Effector CD8-positive, alpha-beta T cell (primary cell): ENCODE data around the gene SP7.
"Not testable (repeated sequence)": the region's sequence is repeated elsewhere in the genome, so short reads cannot be mapped to it uniquely, and the experiment has no call there.

Experiments used
- DNase-seq: peaks from one replicate; lab custom pipeline; 2025; lab: John Stamatoyannopoulos, UW

SP7 gene

GRCh38 chr12:53346491-53346890, 10.3 kb upstream of the SP7 start:
- no peak for DNase-seq

- no peak for DNase-seq
These were observed 9.5 kb upstream of the SP7 start for GRCh38 chr12:53345486-53346188.

- peak; percentile 45 for DNase-seq
These were observed 8.8 kb upstream of the SP7 start for GRCh38 chr12:53344824-53345485.

DNA sequence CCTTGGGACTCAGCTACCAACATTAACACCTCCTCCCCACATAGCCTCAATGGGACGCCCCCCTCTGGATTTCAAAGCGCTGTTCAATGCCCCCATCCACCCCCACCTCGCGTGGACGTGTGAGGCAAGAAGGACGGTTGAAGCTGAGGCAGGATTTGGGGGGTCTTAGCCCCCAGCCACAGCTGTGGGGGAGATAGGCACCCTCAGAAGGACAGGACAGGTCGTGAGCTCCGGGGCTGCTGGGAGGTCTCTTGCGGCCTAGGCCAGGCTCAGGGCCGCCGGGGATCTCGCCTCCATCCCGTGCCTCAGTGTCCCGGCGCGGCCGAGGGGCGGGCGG, 8.3 kb upstream of the SP7 start:
- DNase-seq: no peak

DNA sequence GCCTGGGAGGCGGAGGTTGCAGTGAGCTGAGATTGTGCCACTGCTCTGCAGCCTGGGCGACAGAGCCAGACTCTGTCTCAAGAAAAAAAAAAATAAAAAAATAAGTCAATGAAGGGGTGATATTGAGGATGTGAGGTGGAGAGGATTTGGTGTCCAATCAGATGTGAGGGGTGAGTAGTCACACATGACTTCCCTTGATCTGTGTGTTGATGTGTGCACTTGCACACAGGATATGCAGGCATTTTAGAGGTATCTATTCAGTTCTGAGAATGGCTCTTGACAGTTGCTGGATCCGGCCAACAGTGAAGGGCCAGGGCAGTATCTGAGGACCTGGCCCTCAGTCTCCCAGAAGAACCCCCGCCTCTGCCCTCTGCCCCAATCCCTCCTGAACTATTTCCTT, 7.8 kb upstream of the SP7 start:
- no peak for DNase-seq

GRCh38 chr12:53343449-53343848, 7.3 kb upstream of the SP7 start:
- no peak for DNase-seq

DNA sequence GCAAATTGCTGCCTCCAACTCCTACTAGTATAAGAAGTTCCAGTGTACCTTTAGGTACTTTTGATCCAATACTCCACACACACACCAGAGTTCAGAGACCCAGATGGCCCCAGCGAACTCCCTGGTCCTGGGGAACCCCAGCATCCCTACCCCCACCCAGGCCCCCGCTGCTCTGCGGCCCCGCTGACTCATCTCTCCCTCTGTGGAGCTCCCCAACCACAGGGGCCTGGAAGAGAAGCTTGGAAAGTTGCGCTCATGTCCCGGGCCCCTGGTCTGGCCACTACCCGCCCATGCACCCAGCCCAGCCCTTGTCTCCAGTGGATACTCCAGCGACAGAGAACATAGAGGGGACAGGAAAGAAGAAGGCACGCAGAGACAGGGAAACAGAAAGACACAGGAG, 4.2 kb upstream of the SP7 start:
- DNase-seq: no peak

DNA sequence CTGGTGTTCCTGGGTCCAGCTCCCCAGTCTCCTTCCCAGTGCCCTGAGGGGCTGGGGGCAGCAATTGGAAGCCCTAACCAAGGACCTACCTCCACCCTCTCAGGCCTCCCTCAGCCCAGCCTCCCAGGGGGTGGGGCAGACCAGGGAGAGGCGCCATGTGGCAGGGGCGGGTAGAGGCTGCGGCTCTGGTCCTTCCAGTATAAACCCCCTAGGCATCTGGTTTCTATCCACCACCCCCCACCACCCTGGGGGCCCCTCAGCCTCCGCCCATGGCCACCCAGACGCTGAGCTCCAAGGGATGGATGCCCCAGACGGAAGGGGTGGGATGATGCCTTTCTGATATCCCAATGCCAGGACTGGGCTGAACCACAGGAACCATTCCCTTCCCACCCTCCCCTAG, 2.8 kb upstream of the SP7 start:
- DNase-seq: no peak

DNA sequence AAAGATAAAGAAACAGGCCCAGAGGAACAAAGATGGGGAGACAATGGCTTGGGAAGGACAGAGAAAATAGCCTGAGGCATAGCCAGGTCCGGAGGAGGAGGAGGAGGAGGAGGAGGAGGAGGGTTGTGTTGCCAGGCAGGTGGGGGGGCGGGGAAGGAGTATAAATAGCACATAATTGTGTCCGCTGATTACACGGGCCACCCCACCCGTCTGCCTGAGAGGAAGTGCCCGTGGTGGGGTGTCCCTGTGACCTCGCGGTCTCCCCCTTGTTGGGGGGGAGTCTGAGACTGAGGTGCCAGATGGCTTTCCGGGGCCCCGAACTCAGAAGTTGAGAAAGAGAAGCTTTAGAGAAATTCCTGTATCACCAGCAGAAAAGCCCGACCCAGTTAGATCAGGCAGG, 1.9 kb upstream of the SP7 start:
- no peak for DNase-seq

- no peak for DNase-seq
These were observed 1.3 kb downstream of the SP7 start for GRCh38 chr12:53334822-53335221.

- no peak for DNase-seq
These were observed 2.3 kb downstream of the SP7 start for GRCh38 chr12:53333845-53334244.

DNA sequence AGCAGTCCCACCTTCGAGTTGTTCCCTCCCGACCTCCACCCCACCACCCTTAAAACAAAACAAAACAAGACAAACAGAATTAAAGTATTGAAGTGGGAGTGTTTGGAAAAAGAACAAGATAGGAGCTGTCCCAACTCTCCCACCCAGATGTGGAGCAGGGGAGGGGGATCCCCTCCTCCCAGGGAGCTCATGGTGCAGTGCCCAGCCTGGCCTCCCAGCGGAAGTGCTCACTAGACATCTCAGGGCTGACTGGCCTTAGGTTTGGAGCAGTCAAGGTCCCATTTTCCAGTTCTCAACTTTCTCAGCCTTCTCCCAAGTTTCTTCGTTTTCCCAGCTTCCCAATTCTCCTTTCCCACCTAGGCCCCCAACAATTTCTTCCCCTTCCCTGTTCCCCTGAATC, 2.9 kb downstream of the SP7 start:
- no peak for DNase-seq

GRCh38 chr12:53332744-53333143, 3.4 kb downstream of the SP7 start:
- DNase-seq: no peak

DNA sequence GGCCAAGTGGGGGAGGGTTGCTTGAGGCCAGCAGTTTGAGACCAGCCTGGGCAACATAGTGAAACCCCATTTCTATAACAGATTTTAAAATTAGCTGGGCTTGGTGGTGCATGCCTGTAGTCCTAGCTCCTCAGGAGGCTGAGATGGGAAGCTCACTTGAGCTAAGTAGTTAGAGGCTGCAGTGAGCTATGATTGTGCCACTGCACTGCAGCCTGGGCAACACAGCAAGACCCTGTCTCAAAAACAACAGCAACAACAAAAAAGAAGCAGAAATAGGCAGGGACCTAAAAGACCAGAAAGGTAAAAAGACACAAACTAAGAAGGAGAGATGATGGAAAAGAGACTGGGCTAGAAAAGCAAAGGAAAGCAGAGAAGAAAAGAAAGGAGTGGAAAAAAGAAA, 3.8 kb downstream of the SP7 start:
- DNase-seq: not testable (repeated sequence)

DNA sequence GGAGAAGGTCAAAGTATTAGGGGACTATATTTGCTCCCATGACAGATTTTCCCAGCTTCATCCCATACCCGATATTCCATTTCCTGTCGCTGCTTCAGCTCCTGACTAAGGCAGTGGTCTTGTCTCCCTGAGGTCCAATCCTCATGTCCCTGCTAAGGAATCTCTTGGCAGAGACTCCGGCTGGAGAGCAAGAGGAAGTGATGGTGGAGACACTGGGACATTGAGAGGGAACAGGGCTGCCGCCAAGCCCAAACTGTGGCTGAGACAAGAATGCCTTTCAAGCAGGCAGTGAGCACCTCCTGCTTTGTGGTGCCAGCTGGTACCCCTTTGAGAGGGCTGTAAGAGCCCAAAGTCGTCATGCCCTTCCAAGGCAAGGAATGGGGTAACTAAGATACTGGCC, 5.5 kb downstream of the SP7 start:
- DNase-seq: no peak

DNA sequence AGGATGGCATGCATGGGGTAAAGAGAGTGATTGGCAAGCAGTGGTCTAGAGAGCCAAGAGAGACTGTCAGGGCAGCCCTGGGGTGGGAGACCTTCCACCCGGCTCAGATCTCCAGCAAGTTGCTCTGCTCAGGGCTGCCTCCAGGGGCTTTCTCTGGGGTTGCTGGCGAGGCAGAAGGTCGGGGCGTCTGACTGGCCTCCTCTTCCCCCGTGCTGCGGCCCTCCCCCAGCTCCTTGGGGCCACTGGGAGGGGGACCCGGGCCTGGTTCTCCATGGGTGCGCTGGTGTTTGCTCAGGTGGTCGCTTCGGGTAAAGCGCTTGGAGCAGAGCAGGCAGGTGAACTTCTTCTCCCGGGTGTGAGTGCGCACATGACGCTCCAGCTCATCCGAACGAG, 8.1 kb downstream of the SP7 start:
- DNase-seq: no peak

DNA sequence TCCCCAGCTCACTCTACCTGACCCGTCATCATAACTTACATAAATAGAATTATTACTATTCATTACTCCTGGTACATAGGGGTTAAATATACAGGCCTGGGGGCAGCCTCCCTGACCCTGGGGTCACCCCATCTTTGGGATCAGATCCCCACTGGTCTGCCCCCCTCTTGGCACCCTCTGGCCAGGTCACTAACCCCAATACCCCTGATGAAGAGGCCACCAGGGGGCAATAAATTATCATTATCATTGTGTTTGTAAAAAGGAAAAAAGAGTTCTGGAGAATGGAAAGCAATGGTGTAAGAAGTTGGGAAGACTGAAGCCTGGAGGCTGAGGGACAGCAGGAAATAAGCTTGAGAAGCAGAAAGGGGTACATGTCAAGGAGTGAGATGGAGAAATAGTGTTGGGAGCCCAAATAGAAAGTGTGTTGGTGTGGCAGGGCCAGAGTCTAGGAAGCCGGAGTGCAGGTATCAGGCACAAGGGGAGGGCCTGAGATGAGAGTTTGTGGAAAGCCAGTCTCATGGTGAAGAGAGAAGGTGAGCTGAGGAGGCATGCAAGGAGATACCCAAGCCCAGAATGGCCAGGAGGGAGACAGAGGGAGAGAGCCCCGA, 8.6 kb downstream of the SP7 start:
- DNase-seq: no peak

DNA sequence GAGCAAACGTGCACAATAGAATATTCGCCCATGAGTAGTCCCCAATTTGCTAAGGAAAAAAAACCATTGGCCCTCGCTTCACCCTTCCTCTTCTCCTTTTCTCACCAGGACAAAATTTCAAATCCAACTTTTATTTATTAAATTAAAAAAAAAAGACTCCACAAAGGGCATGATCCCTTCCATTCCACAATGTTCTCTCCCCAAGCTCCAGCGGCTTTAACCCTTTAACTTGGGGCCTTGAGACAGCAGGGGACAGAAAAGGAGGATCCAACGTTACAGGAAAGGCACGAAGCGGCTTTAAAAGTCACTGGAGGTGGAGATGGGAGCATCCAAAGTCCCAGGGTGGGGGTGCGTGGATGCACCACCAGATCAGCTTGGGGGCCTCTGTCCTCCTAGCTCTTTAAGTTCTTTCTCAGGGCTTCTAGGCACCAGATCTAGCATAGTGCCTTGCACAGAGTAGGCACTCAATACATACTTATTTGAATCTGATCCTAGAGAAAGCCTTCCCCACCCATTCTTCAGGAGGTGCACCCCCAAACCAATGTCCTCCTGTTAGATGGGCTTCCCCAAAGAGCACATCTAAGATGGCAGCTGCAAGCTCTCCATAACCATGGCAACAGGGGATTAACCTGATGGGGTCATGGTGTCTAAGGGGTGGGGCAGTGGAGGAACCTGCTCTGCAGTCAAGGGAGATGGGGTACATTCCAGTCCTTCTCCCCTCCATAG, 9.5 kb downstream of the SP7 start:
- DNase-seq: no peak

DNA sequence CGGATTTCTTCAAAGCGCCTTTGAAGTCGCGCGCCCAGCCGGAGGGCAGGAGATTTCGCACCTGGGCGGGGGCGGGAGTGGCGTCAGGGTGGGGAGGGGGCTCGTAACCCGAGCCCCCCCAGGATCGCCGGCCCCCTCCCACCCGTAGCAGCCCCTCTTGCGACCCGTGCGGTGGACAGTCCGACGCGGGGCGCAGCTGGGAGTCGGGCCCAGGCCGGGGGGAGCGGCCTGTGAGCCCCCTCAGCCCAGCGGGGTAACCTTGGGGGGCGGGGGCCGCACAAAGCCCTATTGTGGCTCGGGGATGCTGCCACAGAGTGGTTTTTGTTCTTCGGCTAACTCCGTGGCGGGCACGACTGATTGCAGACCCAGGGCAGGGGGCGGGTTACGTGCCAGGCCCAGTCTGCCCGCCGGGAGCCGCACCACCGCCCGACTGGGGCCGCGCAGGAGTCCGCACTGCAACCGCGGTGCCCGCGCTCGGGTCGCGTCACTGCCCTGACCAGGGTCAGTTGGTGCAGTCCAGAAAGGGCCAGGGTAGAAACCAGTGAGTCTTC, 10.6 kb downstream of the SP7 start:
- no peak for DNase-seq

- peak; percentile 69 for DNase-seq
These were observed 11.2 kb downstream of the SP7 start for GRCh38 chr12:53324779-53325510.

DNA sequence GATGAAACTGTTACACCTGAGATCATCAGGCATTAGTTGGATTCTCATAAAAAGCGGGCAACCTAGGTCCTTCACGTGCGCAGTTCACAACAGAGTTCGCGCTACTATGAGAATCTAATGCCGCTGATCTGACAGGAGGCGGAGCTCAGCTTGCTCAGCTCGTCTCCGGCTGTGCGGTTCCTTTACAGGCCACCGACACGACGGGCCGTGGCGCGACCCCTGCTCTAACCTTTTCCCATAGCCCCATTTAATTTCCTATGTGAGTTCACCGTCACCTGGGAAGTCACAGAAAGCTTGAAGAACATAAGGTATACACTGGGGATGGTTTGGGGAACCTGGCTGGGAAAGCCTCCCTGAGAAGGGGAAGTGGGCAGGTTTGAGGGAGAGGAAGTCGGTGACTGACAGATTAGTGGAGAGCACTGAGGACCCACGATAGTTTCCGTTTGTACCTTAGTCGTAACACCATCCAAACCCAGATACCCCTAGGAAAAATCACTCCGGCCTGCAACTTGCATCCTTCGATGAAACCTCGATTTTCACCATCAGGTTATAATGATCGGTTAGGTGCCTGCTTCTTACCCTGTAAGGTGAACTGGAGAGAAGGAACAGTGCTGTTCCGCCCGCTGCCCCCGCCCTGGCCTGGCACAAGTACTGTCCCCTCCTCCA, 11.9 kb downstream of the SP7 start:
- DNase-seq: peak; percentile 18
